Right lobe of liver (tissue), 4 donors: ENCODE measurements around the gene CTSS.
"Not testable (repeated sequence)": the region's sequence is repeated elsewhere in the genome, so short reads cannot be mapped to it uniquely, and the experiment has no call there.

ENCODE experiments used
- CTCF ChIP-seq, 4 donors: fragments of 200-600 bp in 3 of 4; fragments of 450-650 bp in 1 of 4; IDR thresholded peaks; one replicate each; pipeline versions ENCODE4 v1.5.1 to v1.8.0; 2016 to 2022; ENCODE audit warnings: antibody characterized with exemption in 4 of 4, mild to moderate bottlenecking in 2 of 4
- POLR2A ChIP-seq: fragments of 450-650 bp; IDR thresholded peaks from one replicate; pipeline ENCODE4 v1.6.1; 2017; ENCODE audit warnings: antibody characterized with exemption, mild to moderate bottlenecking
- donor health status: DM: no; HTN: no; CAD: no.
- donor health status: DM: no; HTN: no; CAD: no.
- donor health status: DM: no; HTN: yes; CAD: no.

- not testable (repeated sequence) for TF ChIP-seq CTCF (IDR thresholded peaks at IDR 0.05); POLR2A
Observed at GRCh38 chr1:150709031-150709430, 56.5 kb downstream of the CTSS start.
